IMR-90 (cell line): ENCODE data around the gene NEURL2. TPM values are rescaled to one million over a fixed set of nuclear protein-coding genes. Genes with fewer than 3 reads are reported as not detected.

ENCODE experiments used
- ATAC-seq: fragments of 200-7000 bp; cut with Tn5 transposase; 2 replicates; pipeline ENCODE4 v1.9.1; 2020; ENCODE audit warnings: low read depth, mild to moderate bottlenecking, moderate library complexity
- BruUV-seq: library from RNA; stranded (reverse); fragments of 400-500 nt; replicated peaks from 2 replicates; lab custom pipeline; 2021; lab: Mats Ljungman, UMichigan
- CTCF ChIA-PET: fragments of 300-600 bp; formaldehyde crosslinking; extraction: SDS; loops from one replicate; lab custom pipeline; 2021; ENCODE audit warnings: antibody characterized with exemption; lab: Yijun Ruan, JAX
- POLR2A ChIA-PET: fragments of 300-600 bp; sonication (Branson Sonifier 250); formaldehyde crosslinking; loops from one replicate; lab custom pipeline; 2022; ENCODE audit warnings: antibody characterized with exemption; ENCODE audit not compliant: unreplicated experiment; lab: Charles Lee
- DNase-seq: peaks from one replicate; pipeline ENCODE4 v3.0.0; 2013
- H2AFZ ChIP-seq: replicated peaks from 2 replicates; pipeline ENCODE3; 2013; ENCODE audit warnings: low read length, mild to moderate bottlenecking; ENCODE audit not compliant: poor library complexity
- H2AK5ac ChIP-seq: 2 replicates; pipeline ENCODE4 v1.6.1; 2013; ENCODE audit warnings: low read depth, low read length, inconsistent platforms
- H2AK9ac ChIP-seq: replicated peaks from 2 replicates; pipeline ENCODE3; 2013; ENCODE audit warnings: mild to moderate bottlenecking, low read depth, low read length, moderate library complexity; ENCODE audit not compliant: poor library complexity
- H2BK120ac ChIP-seq: 2 replicates; pipeline ENCODE4 v1.6.1; 2013; ENCODE audit warnings: low read depth, low read length, inconsistent platforms
- H2BK15ac ChIP-seq: 3 replicates; pipeline ENCODE4 v1.6.1; 2013; ENCODE audit warnings: low read depth, low read length, inconsistent platforms
- H2BK20ac ChIP-seq: 2 replicates; pipeline ENCODE4 v1.6.1; 2013; ENCODE audit warnings: low read depth, mild to moderate bottlenecking, inconsistent platforms, low read length, moderate library complexity
- H2BK5ac ChIP-seq: 2 replicates; pipeline ENCODE4 v1.6.1; 2013; ENCODE audit warnings: mild to moderate bottlenecking, low read depth, low read length, inconsistent platforms; ENCODE audit not compliant: poor library complexity, severe bottlenecking
- H3K14ac ChIP-seq: replicated peaks from 2 replicates; pipeline ENCODE4 v1.6.1; 2013; ENCODE audit warnings: low read depth, low read length, inconsistent platforms
- H3K18ac ChIP-seq: 2 replicates; pipeline ENCODE4 v1.6.1; 2013; ENCODE audit warnings: low read depth, low read length, control low read depth
- H3K23ac ChIP-seq: 2 replicates; pipeline ENCODE4 v1.6.1; 2013; ENCODE audit warnings: low read depth, low read length, inconsistent platforms
- H3K27ac ChIP-seq: 2 replicates; pipeline ENCODE4 v1.5.1; 2013; ENCODE audit warnings: mild to moderate bottlenecking, control low read depth, low read length; ENCODE audit not compliant: insufficient read depth
- H3K27me3 ChIP-seq: 2 replicates; pipeline ENCODE4 v1.6.1; 2013; ENCODE audit warnings: low read length; ENCODE audit not compliant: control insufficient read depth, insufficient read depth
- H3K36me3 ChIP-seq: 2 replicates; pipeline ENCODE4 v1.6.1; 2013; ENCODE audit warnings: low read length, mixed read lengths; ENCODE audit not compliant: control insufficient read depth, insufficient read depth
- H3K4ac ChIP-seq: 2 replicates; pipeline ENCODE4 v1.6.1; 2013; ENCODE audit warnings: low read depth, low read length, inconsistent platforms
- H3K4me1 ChIP-seq: 2 replicates; pipeline ENCODE4 v1.6.1; 2013; ENCODE audit warnings: low read length, mixed read lengths; ENCODE audit not compliant: control insufficient read depth, insufficient read depth
- H3K4me2 ChIP-seq: 2 replicates; pipeline ENCODE4 v1.6.1; 2013; ENCODE audit warnings: low read depth, mild to moderate bottlenecking, control low read depth, low read length, moderate library complexity
- H3K4me3 ChIP-seq: 2 replicates; pipeline ENCODE4 v1.5.1; 2013; ENCODE audit warnings: low read depth, mild to moderate bottlenecking, control low read depth, low read length, moderate library complexity; ENCODE audit not compliant: insufficient read depth
- H3K56ac ChIP-seq: 2 replicates; pipeline ENCODE4 v1.6.1; 2013; ENCODE audit warnings: low read length, inconsistent platforms; ENCODE audit not compliant: insufficient read depth; ENCODE audit errors: extremely low read depth
- H3K79me1 ChIP-seq, 2 experiments: 2 replicates each; pipeline ENCODE4 v1.6.1; 2013; ENCODE audit warnings: low read length in 2 of 2, inconsistent platforms in 1 of 2, low read depth in 1 of 2
- H3K9ac ChIP-seq: 2 replicates; pipeline ENCODE4 v1.6.1; 2013; ENCODE audit warnings: low read depth, low read length, control low read depth
- H3K9me1 ChIP-seq: 2 replicates; pipeline ENCODE4 v1.6.1; 2013; ENCODE audit warnings: low read length, inconsistent platforms; ENCODE audit not compliant: insufficient read depth
- H3K9me3 ChIP-seq: 2 replicates; pipeline ENCODE4 v1.6.1; 2013; ENCODE audit warnings: low read length; ENCODE audit not compliant: control insufficient read depth, insufficient read depth
- H4K20me1 ChIP-seq: 2 replicates; pipeline ENCODE4 v1.6.1; 2013; ENCODE audit warnings: low read length, inconsistent platforms; ENCODE audit not compliant: insufficient read depth
- H4K5ac ChIP-seq: 2 replicates; pipeline ENCODE4 v1.6.1; 2013; ENCODE audit warnings: mild to moderate bottlenecking, low read depth, low read length, control low read depth
- H4K8ac ChIP-seq, 2 experiments: 2 replicates each; pipeline ENCODE4 v1.6.1; 2013; ENCODE audit warnings: low read depth in 2 of 2, low read length in 2 of 2, control low read depth in 1 of 2, inconsistent platforms in 1 of 2
- H4K91ac ChIP-seq: 2 replicates; pipeline ENCODE4 v1.6.1; 2013; ENCODE audit warnings: low read depth, low read length, inconsistent platforms; ENCODE audit not compliant: insufficient read depth
- BHLHE40 ChIP-seq: fragments of 150-350 bp; IDR thresholded peaks from 2 replicates; pipeline ENCODE4 v1.6.1; 2016; ENCODE audit warnings: mild to moderate bottlenecking, low read depth, low read length
- CEBPB ChIP-seq: IDR thresholded peaks from 2 replicates; pipeline ENCODE4 v1.6.1; 2012; ENCODE audit warnings: low read depth, low read length, improper control_type of control experiment
- FOS ChIP-seq: fragments of 150-350 bp; IDR thresholded peaks from 2 replicates; pipeline ENCODE4 v1.6.1; 2016; ENCODE audit warnings: low read depth, low read length
- MAFK ChIP-seq: IDR thresholded peaks from 2 replicates; pipeline ENCODE4 v1.6.1; 2012; ENCODE audit warnings: low read depth, low read length, improper control_type of control experiment
- NFE2L2 ChIP-seq: fragments of 150-350 bp; IDR thresholded peaks from 2 replicates; pipeline ENCODE4 v1.6.1; 2016; ENCODE audit warnings: low read depth, mild to moderate bottlenecking, low read length
- RAD21 ChIP-seq: IDR thresholded peaks from 2 replicates; pipeline ENCODE4 v1.6.1; 2012; ENCODE audit warnings: low read length, improper control_type of control experiment
- RFX5 ChIP-seq: IDR thresholded peaks from 2 replicates; pipeline ENCODE4 v1.8.0; 2012; ENCODE audit warnings: low read depth, mild to moderate bottlenecking, low read length, moderate library complexity
- SMC3 ChIP-seq: fragments of 150-350 bp; IDR thresholded peaks from 2 replicates; pipeline ENCODE4 v1.6.1; 2016; ENCODE audit warnings: low read depth, mild to moderate bottlenecking, antibody characterized with exemption, low read length, moderate library complexity
- WGBS, 2 experiments: methylation state at CpG; one replicate each; pipeline versions ENCODE4 v1.1.5 to v1.1.7; 2013; ENCODE audit warnings: missing lambda C conversion rate in 2 of 2; ENCODE audit not compliant: insufficient read length in 1 of 2; ENCODE audit errors: extremely low coverage in 2 of 2; 5-methylcytosine and 5-hydroxymethylcytosine counted together
- dilution Hi-C: fragments of 300-500 bp; cut with HindIII; formaldehyde crosslinking; loops from one replicate; pipeline ENCODE4 v1.14.3; 2018; ENCODE audit warnings: low sequenced_read_pairs; ENCODE audit not compliant: unreplicated experiment
- in situ Hi-C: fragments of 300-500 bp; cut with MboI; formaldehyde crosslinking; loops from 3 replicates; pipeline ENCODE4 v1.14.3; 2019; ENCODE audit warnings: low sequenced_read_pairs, inconsistent platforms, mixed read lengths
- intact Hi-C: fragments of 100-400 bp; cut with micrococcal nuclease; formaldehyde crosslinking; loops from 2 replicates; pipeline ENCODE4 v1.10.0; 2022
- polyA plus RNA-seq, 3 experiments: library from polyadenylated mRNA; depleted of rRNA; stranded (reverse); fragments of >200 nt; gene quantifications; 2 replicates each; pipeline ENCODE4 v1.2.3, GENCODE V29; 2012; ENCODE audit warnings: low replicate concordance in 1 of 3
- total RNA-seq: library from RNA; depleted of rRNA; stranded (reverse); fragments of >200 nt; gene quantifications from 2 replicates; pipeline ENCODE4 v1.2.3, GENCODE V29; 2012
- TF ChIP-seq, protein P1 (sequence below): fragments of 150-350 bp; IDR thresholded peaks from 2 replicates; pipeline ENCODE4 v1.6.1; 2016; ENCODE audit warnings: low read depth, mild to moderate bottlenecking, low read length, moderate library complexity, borderline replicate concordance
- TF ChIP-seq, protein P2 (sequence below): conservative IDR thresholded peaks from 2 replicates; pipeline ENCODE4 v1.5.1; 2012; ENCODE audit warnings: mild to moderate bottlenecking, low read depth, low read length, improper control_type of control experiment

NEURL2 gene
- total and polyA plus RNA-seq, 2 of the 4 experiments (the other 2 are of a cell fraction) = 1.1 to 2.5 TPM

DNA sequence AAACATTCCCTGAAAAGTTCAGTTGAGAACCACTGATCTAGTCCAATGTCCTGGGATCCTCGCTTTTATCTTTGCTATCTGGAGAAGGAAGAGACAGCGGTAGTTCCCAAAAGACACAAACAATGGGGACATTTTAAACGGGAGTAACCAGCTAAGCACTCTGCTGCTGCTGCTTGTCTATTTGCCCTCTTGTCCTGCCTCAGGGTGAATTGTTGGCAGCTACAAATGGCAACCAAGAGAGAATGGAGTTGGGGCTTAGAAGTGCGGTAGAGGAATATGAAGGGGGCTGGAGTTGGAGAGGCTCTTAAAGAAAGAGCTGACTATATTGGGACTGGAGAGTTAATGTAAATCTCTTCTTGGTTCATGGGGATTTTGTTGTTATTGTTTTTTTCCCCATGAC is 16.4 kb downstream of the NEURL2 start:
- H3K23ac ChIP-seq = no peak overlapping the region
- BruUV-seq = no TSS peak
- H2AFZ ChIP-seq = no peak overlapping the region
- 0 out of 4 replicates have a peak, but pooled peaks cover 0 to 5% of the 10 kb centered on the region in 2 experiments for H3K79me1 ChIP-seq
- H3K4ac ChIP-seq = no peak overlapping the region
- H2BK120ac ChIP-seq = 0 out of 2 replicates have a peak overlapping the region, but pooled peaks have one; percentile 1
- TF ChIP-seq FOS (no peak), MAFK (no peak), NFE2L2 (no peak), BHLHE40 (no peak), RAD21 (no peak), SMC3 (no peak), RFX5 (no peak), CEBPB (no peak)
- TF ChIP-seq, protein P1, sequence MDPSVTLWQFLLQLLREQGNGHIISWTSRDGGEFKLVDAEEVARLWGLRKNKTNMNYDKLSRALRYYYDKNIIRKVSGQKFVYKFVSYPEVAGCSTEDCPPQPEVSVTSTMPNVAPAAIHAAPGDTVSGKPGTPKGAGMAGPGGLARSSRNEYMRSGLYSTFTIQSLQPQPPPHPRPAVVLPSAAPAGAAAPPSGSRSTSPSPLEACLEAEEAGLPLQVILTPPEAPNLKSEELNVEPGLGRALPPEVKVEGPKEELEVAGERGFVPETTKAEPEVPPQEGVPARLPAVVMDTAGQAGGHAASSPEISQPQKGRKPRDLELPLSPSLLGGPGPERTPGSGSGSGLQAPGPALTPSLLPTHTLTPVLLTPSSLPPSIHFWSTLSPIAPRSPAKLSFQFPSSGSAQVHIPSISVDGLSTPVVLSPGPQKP = no peak
- TF ChIP-seq, protein P2, sequence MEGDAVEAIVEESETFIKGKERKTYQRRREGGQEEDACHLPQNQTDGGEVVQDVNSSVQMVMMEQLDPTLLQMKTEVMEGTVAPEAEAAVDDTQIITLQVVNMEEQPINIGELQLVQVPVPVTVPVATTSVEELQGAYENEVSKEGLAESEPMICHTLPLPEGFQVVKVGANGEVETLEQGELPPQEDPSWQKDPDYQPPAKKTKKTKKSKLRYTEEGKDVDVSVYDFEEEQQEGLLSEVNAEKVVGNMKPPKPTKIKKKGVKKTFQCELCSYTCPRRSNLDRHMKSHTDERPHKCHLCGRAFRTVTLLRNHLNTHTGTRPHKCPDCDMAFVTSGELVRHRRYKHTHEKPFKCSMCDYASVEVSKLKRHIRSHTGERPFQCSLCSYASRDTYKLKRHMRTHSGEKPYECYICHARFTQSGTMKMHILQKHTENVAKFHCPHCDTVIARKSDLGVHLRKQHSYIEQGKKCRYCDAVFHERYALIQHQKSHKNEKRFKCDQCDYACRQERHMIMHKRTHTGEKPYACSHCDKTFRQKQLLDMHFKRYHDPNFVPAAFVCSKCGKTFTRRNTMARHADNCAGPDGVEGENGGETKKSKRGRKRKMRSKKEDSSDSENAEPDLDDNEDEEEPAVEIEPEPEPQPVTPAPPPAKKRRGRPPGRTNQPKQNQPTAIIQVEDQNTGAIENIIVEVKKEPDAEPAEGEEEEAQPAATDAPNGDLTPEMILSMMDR = no peak
- no peaks in the 10 kb centered on the region for H3K9me3 ChIP-seq
- H3K18ac ChIP-seq = 0 out of 2 replicates have a peak overlapping the region, but pooled peaks have one; percentile 18
- H4K91ac ChIP-seq = peak overlapping the region; percentile 23; the same call in 1 of the 2 replicates
- in situ Hi-C loops (no loop called here), dilution Hi-C loops (no loop called here), intact Hi-C loops (no loop called here)
- no peaks in the 10 kb centered on the region for H3K27me3 ChIP-seq
- H2BK20ac ChIP-seq = no peak overlapping the region
- H2AK5ac ChIP-seq = no peak overlapping the region; the same call in 1 of the 2 replicates
- H3K4me2 ChIP-seq = no peak overlapping the region
- no peak for DNase-seq
- H3K4me3 ChIP-seq = no peak overlapping the region
- no peak overlapping the region for H3K14ac ChIP-seq
- no CpG with 5 or more reads among the region's 4 CpGs for WGBS, 2 experiments
- no peak overlapping the region for H3K27ac ChIP-seq
- ChIA-PET POLR2A (no interaction called here), CTCF (no interaction called here)
- H3K56ac ChIP-seq = peak overlapping the region; percentile 12; the same call in 1 of the 2 replicates
- peaks cover 7% of the 10 kb centered on the region for H3K9me1 ChIP-seq
- H2AK9ac ChIP-seq = no peak overlapping the region
- no peak for ATAC-seq
- no peak overlapping the region for H2BK15ac ChIP-seq
- H4K20me1 ChIP-seq = no peaks in the 10 kb centered on the region
- H4K8ac ChIP-seq = no peak overlapping the region
- no peak overlapping the region for H3K9ac ChIP-seq
- peaks cover 8% of the 10 kb centered on the region for H3K4me1 ChIP-seq
- H4K5ac ChIP-seq = no peak overlapping the region
- H2BK5ac ChIP-seq = no peak overlapping the region
- H3K36me3 ChIP-seq = peaks cover 17% of the 10 kb centered on the region
